ENCODE data around the gene BNC1.
A peak's percentile ranks its signal among the peaks of the same experiment; 100 is the strongest.

BNC1 gene

GRCh38 chr15:83207009-83207659 is 77.3 kb downstream of the BNC1 start:
- Histone ChIP-seq H3K27ac (ENCODE audit: low read depth, low read length) (peak overlapping the region; percentile 90), H3K27me3 (ENCODE audit: control insufficient read depth, insufficient read depth, low read length) (no peaks in the 10 kb centered on the region), H3K36me3 (ENCODE audit: control insufficient read depth, insufficient read depth, low read length) (peaks cover 3% of the 10 kb centered on the region; the same call in 1 of the 2 replicates), H3K4me3 (ENCODE audit: low read depth, low read length) (peak overlapping the region; percentile 84), H3K4me1 (ENCODE audit: control insufficient read depth, insufficient read depth, low read length) (peaks cover 35% of the 10 kb centered on the region), H3K9ac (ENCODE audit: low read depth, low read length) (peak overlapping the region; percentile 82), H3K9me3 (ENCODE audit: control insufficient read depth, insufficient read depth, low read length) (no peaks in the 10 kb centered on the region)

GRCh38 chr15:83206526-83207008 is 77.9 kb downstream of the BNC1 start:
- peaks cover 3% of the 10 kb centered on the region; the same call in 1 of the 2 replicates for H3K36me3 ChIP-seq (ENCODE audit: control insufficient read depth, insufficient read depth, low read length)
- no peaks in the 10 kb centered on the region for H3K9me3 ChIP-seq (ENCODE audit: control insufficient read depth, insufficient read depth, low read length)
- peak overlapping the region; percentile 82 for H3K9ac ChIP-seq (ENCODE audit: low read depth, low read length)
- peaks cover 35% of the 10 kb centered on the region for H3K4me1 ChIP-seq (ENCODE audit: control insufficient read depth, insufficient read depth, low read length)
- peak overlapping the region; percentile 84 for H3K4me3 ChIP-seq (ENCODE audit: low read depth, low read length)
- H3K27me3 ChIP-seq (ENCODE audit: control insufficient read depth, insufficient read depth, low read length): no peaks in the 10 kb centered on the region
- H3K27ac ChIP-seq (ENCODE audit: low read depth, low read length): peak overlapping the region; percentile 90
